GM18867 (cell line): ENCODE data around the gene TSPAN9.

Source experiments
- ATAC-seq: cut with Tn5 transposase; IDR thresholded peaks from one replicate; pipeline ENCODE4 v1.9.1; 2021; ENCODE audit warnings: mild to moderate bottlenecking, moderate library complexity; ENCODE audit not compliant: unreplicated experiment

The TSPAN9 gene

GRCh38 chr12:3265406-3265805, 188.2 kb downstream of the TSPAN9 start:
- ATAC-seq: no peak

- no peak for ATAC-seq
These were observed 189.5 kb downstream of the TSPAN9 start for GRCh38 chr12:3266638-3267037.

- ATAC-seq: no peak
These were observed 190.5 kb downstream of the TSPAN9 start for GRCh38 chr12:3267690-3268089.

GRCh38 chr12:3269594-3269993, 192.4 kb downstream of the TSPAN9 start:
- ATAC-seq: no peak

- no peak for ATAC-seq
These were observed 194.0 kb downstream of the TSPAN9 start for GRCh38 chr12:3271146-3271545.

GRCh38 chr12:3271639-3272038, 194.5 kb downstream of the TSPAN9 start:
- ATAC-seq: no peak

GRCh38 chr12:3272958-3273357, 195.8 kb downstream of the TSPAN9 start:
- no peak for ATAC-seq

GRCh38 chr12:3273409-3273853, 196.3 kb downstream of the TSPAN9 start:
- ATAC-seq: no peak

- no peak for ATAC-seq
These were observed 197.5 kb downstream of the TSPAN9 start for GRCh38 chr12:3274664-3275063.

GRCh38 chr12:3275171-3276041, 198.2 kb downstream of the TSPAN9 start:
- no peak for ATAC-seq

- ATAC-seq: no peak
These were observed 199.0 kb downstream of the TSPAN9 start for GRCh38 chr12:3276226-3276625.

GRCh38 chr12:3277306-3277943, 200.2 kb downstream of the TSPAN9 start:
- ATAC-seq: no peak

GRCh38 chr12:3278681-3279414, 201.7 kb downstream of the TSPAN9 start:
- no peak for ATAC-seq

GRCh38 chr12:3279415-3279780, 202.2 kb downstream of the TSPAN9 start:
- ATAC-seq: no peak

- no peak for ATAC-seq
These were observed 202.7 kb downstream of the TSPAN9 start for GRCh38 chr12:3279832-3280231.

GRCh38 chr12:3280967-3281366, 203.8 kb downstream of the TSPAN9 start:
- ATAC-seq: no peak

- no peak for ATAC-seq
These were observed 204.6 kb downstream of the TSPAN9 start for GRCh38 chr12:3281588-3282383.

GRCh38 chr12:3282384-3282670, 205.1 kb downstream of the TSPAN9 start:
- no peak for ATAC-seq

- no peak for ATAC-seq
These were observed 206.0 kb downstream of the TSPAN9 start for GRCh38 chr12:3283137-3283680.

GRCh38 chr12:3284405-3284804, 207.2 kb downstream of the TSPAN9 start:
- no peak for ATAC-seq

- ATAC-seq: no peak
These were observed 208.4 kb downstream of the TSPAN9 start for GRCh38 chr12:3285570-3285969.
